HepG2 (cell line): ENCODE data around the gene ZNF385B. TPM values are rescaled to one million over a fixed set of nuclear protein-coding genes. Genes with fewer than 3 reads are reported as not detected.

Experiments used
- CAMTA2 ChIP-seq: sonication (generic); formaldehyde crosslinking; IDR thresholded peaks from 2 replicates; pipeline ENCODE4 v1.4.0; 2020; ENCODE audit warnings: mild to moderate bottlenecking, missing genetic modification reagents, borderline replicate concordance
- CBX5 ChIP-seq: sonication (generic); formaldehyde crosslinking; IDR thresholded peaks from 2 replicates; pipeline ENCODE4 v1.4.0; 2020; ENCODE audit warnings: missing genetic modification reagents, borderline replicate concordance
- CEBPG ChIP-seq: IDR thresholded peaks from 2 replicates; pipeline ENCODE4 v1.6.1; 2016
- ELF1 ChIP-seq: sonication (generic); formaldehyde crosslinking; IDR thresholded peaks from 2 replicates; pipeline ENCODE4 v1.4.0; 2020; ENCODE audit warnings: missing genetic modification reagents
- ELF4 ChIP-seq: sonication (generic); formaldehyde crosslinking; IDR thresholded peaks from 2 replicates; pipeline ENCODE4 v1.5.0; 2020; ENCODE audit warnings: missing genetic modification reagents, mild to moderate bottlenecking, moderate library complexity, borderline replicate concordance
- FOXA1 ChIP-seq, 2 experiments: fragments of 450-650 bp in 1 of 2; sonication (generic) in 1 of 2; formaldehyde crosslinking in 1 of 2; IDR thresholded peaks; 2 replicates each; pipeline versions ENCODE4 v1.4.0 to v1.6.1; 2016 to 2020; ENCODE audit warnings: missing genetic modification reagents in 1 of 2
- FOXA3 ChIP-seq: IDR thresholded peaks from 2 replicates; pipeline ENCODE4 v1.6.1; 2016; ENCODE audit warnings: missing genetic modification reagents, missing compliant biosample characterization
- HES4 ChIP-seq: sonication (generic); formaldehyde crosslinking; IDR thresholded peaks from 2 replicates; pipeline ENCODE4 v1.9.0; 2021; ENCODE audit warnings: mild to moderate bottlenecking, missing genetic modification reagents, borderline replicate concordance
- HNF4G ChIP-seq, 2 experiments: sonication (generic) in 1 of 2; formaldehyde crosslinking in 1 of 2; IDR thresholded peaks; 2 replicates each; pipeline versions ENCODE4 v1.4.0 to v1.6.1; 2011 to 2020; ENCODE audit warnings: borderline replicate concordance in 2 of 2, low read depth in 2 of 2, mild to moderate bottlenecking in 2 of 2, low read length in 1 of 2, missing genetic modification reagents in 1 of 2, moderate library complexity in 1 of 2
- HNRNPL ChIP-seq: fragments of 200-400 bp; formaldehyde crosslinking; IDR thresholded peaks from 2 replicates; pipeline ENCODE4 v1.6.1; 2017; ENCODE audit warnings: mild to moderate bottlenecking, low read depth, low read length
- HOXA3 ChIP-seq: sonication (generic); formaldehyde crosslinking; IDR thresholded peaks from 2 replicates; pipeline ENCODE4 v1.5.0; 2020; ENCODE audit warnings: missing genetic modification reagents
- IRF1 ChIP-seq: sonication (generic); formaldehyde crosslinking; IDR thresholded peaks from 2 replicates; pipeline ENCODE4 v1.4.0; 2020; ENCODE audit warnings: low read depth, mild to moderate bottlenecking, missing genetic modification reagents
- KLF9 ChIP-seq: IDR thresholded peaks from 2 replicates; pipeline ENCODE4 v1.6.1; 2016; ENCODE audit warnings: low read depth
- MAFF ChIP-seq: IDR thresholded peaks from 2 replicates; pipeline ENCODE4 v1.6.1; 2011; ENCODE audit warnings: low read depth, low read length, improper control_type of control experiment
- MEIS2 ChIP-seq: sonication (generic); formaldehyde crosslinking; IDR thresholded peaks from 2 replicates; pipeline ENCODE4 v1.9.0; 2021; ENCODE audit warnings: mild to moderate bottlenecking, missing genetic modification reagents
- MIER3 ChIP-seq: IDR thresholded peaks from 2 replicates; pipeline ENCODE4 v1.6.1; 2016; ENCODE audit warnings: missing compliant biosample characterization, borderline replicate concordance
- MTA3 ChIP-seq: sonication (generic); formaldehyde crosslinking; IDR thresholded peaks from 2 replicates; pipeline ENCODE4 v1.4.0; 2020; ENCODE audit warnings: missing genetic modification reagents
- NFYC ChIP-seq: IDR thresholded peaks from 2 replicates; pipeline ENCODE4 v1.6.1; 2016; ENCODE audit warnings: missing genetic modification reagents, missing compliant biosample characterization
- NR0B2 ChIP-seq: sonication (generic); formaldehyde crosslinking; IDR thresholded peaks from 2 replicates; pipeline ENCODE4 v1.4.0; 2020; ENCODE audit warnings: mild to moderate bottlenecking, missing genetic modification reagents
- RAD51 ChIP-seq: fragments of 450-650 bp; IDR thresholded peaks from 2 replicates; pipeline ENCODE4 v1.6.1; 2016; ENCODE audit warnings: borderline replicate concordance
- TBX3 ChIP-seq: fragments of 450-650 bp; IDR thresholded peaks from 2 replicates; pipeline ENCODE4 v1.6.1; 2017; ENCODE audit warnings: antibody characterized with exemption, mild to moderate bottlenecking, inconsistent platforms, borderline replicate concordance
- ZNF124 ChIP-seq: sonication (generic); formaldehyde crosslinking; IDR thresholded peaks from 2 replicates; pipeline ENCODE4 v1.4.0; 2020; ENCODE audit warnings: missing genetic modification reagents
- ZNF230 ChIP-seq: sonication (generic); formaldehyde crosslinking; IDR thresholded peaks from 2 replicates; pipeline ENCODE4 v1.4.0; 2020; ENCODE audit warnings: mild to moderate bottlenecking, missing genetic modification reagents
- ZNF44 ChIP-seq: sonication (generic); formaldehyde crosslinking; IDR thresholded peaks from 2 replicates; pipeline ENCODE4 v1.5.1; 2020; ENCODE audit warnings: mild to moderate bottlenecking, missing genetic modification reagents
- ZNF446 ChIP-seq: sonication (generic); formaldehyde crosslinking; IDR thresholded peaks from 2 replicates; pipeline ENCODE4 v1.5.0; 2020; ENCODE audit warnings: mild to moderate bottlenecking, missing genetic modification reagents
- ZNF468 ChIP-seq: sonication (generic); formaldehyde crosslinking; IDR thresholded peaks from 2 replicates; pipeline ENCODE4 v1.8.0; 2022; ENCODE audit warnings: mild to moderate bottlenecking, moderate library complexity, missing genetic modification reagents
- ZNF510 ChIP-seq: sonication (generic); formaldehyde crosslinking; IDR thresholded peaks from 2 replicates; pipeline ENCODE4 v1.4.0; 2020; ENCODE audit warnings: low read depth, mild to moderate bottlenecking, missing genetic modification reagents
- polyA plus RNA-seq, 8 experiments: library from polyadenylated mRNA; depleted of rRNA in 3 of 8; stranded (reverse) in 7 of 8; unstranded in 1 of 8; fragments of >200 nt; fragmentation: Illumina TruSeq in 4 of 8; extraction: Trizol in 4 of 8; gene quantifications; 2 replicates each; pipeline versions ENCODE4 v1.2.1 to v1.2.3, GENCODE V29; 2011 to 2016; ENCODE audit warnings: low read depth in 4 of 8, missing spikeins in 1 of 8, mixed read lengths in 1 of 8; ENCODE audit not compliant: insufficient read depth in 1 of 8
- total RNA-seq, 5 experiments: library from RNA; depleted of rRNA; stranded (reverse); fragments of >200 nt; fragmentation: Illumina TruSeq; extraction: Trizol; gene quantifications; 2 replicates each; pipeline ENCODE4 v1.2.3, GENCODE V29; 2016; ENCODE audit warnings: low read depth in 1 of 5
- TF ChIP-seq, protein P1 (sequence below): IDR thresholded peaks from 2 replicates; pipeline ENCODE4 v1.6.1; 2016; ENCODE audit warnings: missing compliant biosample characterization, missing genetic modification reagents, borderline replicate concordance

ZNF385B gene
- total and polyA plus RNA-seq, 2 of the 13 experiments (the other 11 are each of a cell fraction or from before 2014, with no cell fraction given), result 3.3 to 6.7 TPM

DNA sequence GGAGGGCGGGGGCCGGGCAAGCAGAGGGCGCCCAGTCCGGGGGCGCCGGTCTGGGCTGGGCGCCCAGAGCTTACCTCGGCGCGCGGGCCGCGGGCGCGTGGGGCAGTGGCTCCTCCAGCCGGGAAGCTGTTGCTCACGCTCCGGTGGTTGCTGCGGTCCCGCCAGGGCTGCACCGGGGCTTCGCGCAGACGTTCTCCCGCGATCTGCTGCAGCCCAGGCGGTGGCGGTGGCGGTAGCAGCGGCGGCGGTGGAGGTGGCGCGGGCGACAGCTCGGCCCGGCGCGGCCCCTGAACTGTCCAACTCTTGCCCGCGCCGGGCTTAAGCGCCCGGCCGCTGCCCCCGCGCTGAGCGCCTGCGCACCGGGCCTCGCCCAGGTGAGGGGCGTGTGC, 391 bp downstream of the ZNF385B start (continued):
- TF ChIP-seq IRF1 (CRISPR knock-in tag) (no peak), CEBPG (CRISPR knock-in tag) (no peak), MEIS2 (CRISPR knock-in tag) (no peak), NFYC (CRISPR knock-in tag) (no peak), RAD51 (no peak), ELF4 (no peak), ZNF468 (CRISPR knock-in tag) (0 out of 2 replicates have a peak, but pooled peaks have one; percentile 39), ELF1 (CRISPR knock-in tag) (no peak), NR0B2 (CRISPR knock-in tag) (0 out of 2 replicates have a peak, but pooled peaks have one; percentile 1), ZNF124 (no peak), MAFF (no peak), HNRNPL (no peak), KLF9 (CRISPR knock-in tag) (no peak), FOXA3 (no peak), TBX3 (no peak), ZNF44 (no peak), HES4 (CRISPR knock-in tag) (no peak), FOXA1 (IDR thresholded peaks at IDR 0.05) (no peak), FOXA1 (CRISPR knock-in tag; IDR thresholded peaks at IDR 0.05) (no peak), MIER3 (CRISPR knock-in tag) (no peak), ZNF446 (CRISPR knock-in tag) (no peak), HNF4G (IDR thresholded peaks at IDR 0.05; ENCODE audit: borderline replicate concordance, low read depth, low read length) (no peak), HNF4G (CRISPR knock-in tag; IDR thresholded peaks at IDR 0.05; ENCODE audit: borderline replicate concordance, low read depth) (no peak), ZNF230 (CRISPR knock-in tag) (no peak), HOXA3 (CRISPR knock-in tag) (0 out of 2 replicates have a peak, but pooled peaks have one; percentile 14), MTA3 (no peak), CBX5 (CRISPR knock-in tag) (no peak), ZNF510 (CRISPR knock-in tag) (no peak), CAMTA2 (CRISPR knock-in tag) (no peak)
- TF ChIP-seq, protein P1, sequence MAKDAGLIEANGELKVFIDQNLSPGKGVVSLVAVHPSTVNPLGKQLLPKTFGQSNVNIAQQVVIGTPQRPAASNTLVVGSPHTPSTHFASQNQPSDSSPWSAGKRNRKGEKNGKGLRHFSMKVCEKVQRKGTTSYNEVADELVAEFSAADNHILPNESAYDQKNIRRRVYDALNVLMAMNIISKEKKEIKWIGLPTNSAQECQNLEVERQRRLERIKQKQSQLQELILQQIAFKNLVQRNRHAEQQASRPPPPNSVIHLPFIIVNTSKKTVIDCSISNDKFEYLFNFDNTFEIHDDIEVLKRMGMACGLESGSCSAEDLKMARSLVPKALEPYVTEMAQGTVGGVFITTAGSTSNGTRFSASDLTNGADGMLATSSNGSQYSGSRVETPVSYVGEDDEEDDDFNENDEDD (CRISPR knock-in tag), result no peak
